WTC11 (cell line): ENCODE measurements around the gene ICOS.

ENCODE experiments used
- FOXJ3 ChIP-seq: sonication (generic); formaldehyde crosslinking; IDR thresholded peaks from 2 replicates; pipeline ENCODE4 v1.9.0; 2021; ENCODE audit warnings: missing genetic modification reagents, mild to moderate bottlenecking, borderline replicate concordance
- HMGXB4 ChIP-seq: sonication (generic); formaldehyde crosslinking; IDR thresholded peaks from 2 replicates; pipeline ENCODE4 v1.8.1; 2023; ENCODE audit warnings: mild to moderate bottlenecking, moderate library complexity, missing genetic modification reagents
- JUN ChIP-seq: sonication (generic); formaldehyde crosslinking; IDR thresholded peaks from 2 replicates; pipeline ENCODE4 v1.8.0; 2023; ENCODE audit warnings: mild to moderate bottlenecking, missing genetic modification reagents
- NR3C1 ChIP-seq: sonication (generic); formaldehyde crosslinking; conservative IDR thresholded peaks from 2 replicates; pipeline ENCODE4 v1.8.1; 2023; ENCODE audit warnings: low read depth, mild to moderate bottlenecking, missing genetic modification reagents
- USF2 ChIP-seq: sonication (generic); formaldehyde crosslinking; IDR thresholded peaks from 2 replicates; pipeline ENCODE4 v1.8.1; 2023; ENCODE audit warnings: mild to moderate bottlenecking, missing genetic modification reagents, moderate library complexity
- ZNF121 ChIP-seq: sonication (generic); formaldehyde crosslinking; IDR thresholded peaks from 2 replicates; pipeline ENCODE4 v1.8.0; 2023; ENCODE audit warnings: missing genetic modification reagents
- TF ChIP-seq, protein P1 (sequence below): fragments of 200-600 bp; IDR thresholded peaks from 2 replicates; pipeline ENCODE4 v1.8.0; 2022; ENCODE audit warnings: antibody characterized with exemption
- TF ChIP-seq, protein P2 (sequence below): fragments of 250-450 bp; sonication (Bioruptor Pico); IDR thresholded peaks from 2 replicates; pipeline ENCODE4 v2.1.2; 2022; ENCODE audit warnings: mild to moderate bottlenecking, moderate library complexity

DNA sequence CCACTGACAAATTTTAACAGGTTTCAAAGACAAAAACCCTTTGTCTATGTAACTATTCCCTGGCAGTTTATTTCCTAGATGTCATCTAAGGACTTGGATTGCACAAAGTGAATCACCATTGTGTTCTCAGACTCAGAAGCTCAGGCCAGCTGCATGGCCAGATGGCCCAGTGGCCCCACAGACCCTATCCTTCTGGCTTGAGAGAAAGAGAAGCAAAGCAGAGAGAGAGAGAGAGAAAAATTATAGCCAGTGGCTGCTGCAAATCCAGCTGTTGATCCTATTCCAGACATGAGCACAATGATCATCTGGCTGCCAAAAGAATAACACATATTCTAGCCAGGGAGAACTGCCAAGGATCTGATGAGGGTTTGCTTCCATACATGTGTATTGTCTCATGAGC lies 43.2 kb upstream of the ICOS start:
- no peak for TF ChIP-seq USF2 (CRISPR knock-in tag)
- TF ChIP-seq, protein P1, sequence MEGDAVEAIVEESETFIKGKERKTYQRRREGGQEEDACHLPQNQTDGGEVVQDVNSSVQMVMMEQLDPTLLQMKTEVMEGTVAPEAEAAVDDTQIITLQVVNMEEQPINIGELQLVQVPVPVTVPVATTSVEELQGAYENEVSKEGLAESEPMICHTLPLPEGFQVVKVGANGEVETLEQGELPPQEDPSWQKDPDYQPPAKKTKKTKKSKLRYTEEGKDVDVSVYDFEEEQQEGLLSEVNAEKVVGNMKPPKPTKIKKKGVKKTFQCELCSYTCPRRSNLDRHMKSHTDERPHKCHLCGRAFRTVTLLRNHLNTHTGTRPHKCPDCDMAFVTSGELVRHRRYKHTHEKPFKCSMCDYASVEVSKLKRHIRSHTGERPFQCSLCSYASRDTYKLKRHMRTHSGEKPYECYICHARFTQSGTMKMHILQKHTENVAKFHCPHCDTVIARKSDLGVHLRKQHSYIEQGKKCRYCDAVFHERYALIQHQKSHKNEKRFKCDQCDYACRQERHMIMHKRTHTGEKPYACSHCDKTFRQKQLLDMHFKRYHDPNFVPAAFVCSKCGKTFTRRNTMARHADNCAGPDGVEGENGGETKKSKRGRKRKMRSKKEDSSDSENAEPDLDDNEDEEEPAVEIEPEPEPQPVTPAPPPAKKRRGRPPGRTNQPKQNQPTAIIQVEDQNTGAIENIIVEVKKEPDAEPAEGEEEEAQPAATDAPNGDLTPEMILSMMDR, result no peak
- no peak for TF ChIP-seq ZNF121 (CRISPR knock-in tag)
- no peak for TF ChIP-seq HMGXB4 (CRISPR knock-in tag)
- TF ChIP-seq, protein P2, sequence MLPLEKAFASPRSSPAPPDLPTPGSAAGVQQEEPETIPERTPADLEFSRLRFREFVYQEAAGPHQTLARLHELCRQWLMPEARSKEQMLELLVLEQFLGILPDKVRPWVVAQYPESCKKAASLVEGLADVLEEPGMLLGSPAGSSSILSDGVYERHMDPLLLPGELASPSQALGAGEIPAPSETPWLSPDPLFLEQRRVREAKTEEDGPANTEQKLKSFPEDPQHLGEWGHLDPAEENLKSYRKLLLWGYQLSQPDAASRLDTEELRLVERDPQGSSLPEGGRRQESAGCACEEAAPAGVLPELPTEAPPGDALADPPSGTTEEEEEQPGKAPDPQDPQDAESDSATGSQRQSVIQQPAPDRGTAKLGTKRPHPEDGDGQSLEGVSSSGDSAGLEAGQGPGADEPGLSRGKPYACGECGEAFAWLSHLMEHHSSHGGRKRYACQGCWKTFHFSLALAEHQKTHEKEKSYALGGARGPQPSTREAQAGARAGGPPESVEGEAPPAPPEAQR (CRISPR knock-in tag), result no peak
- no peak for TF ChIP-seq JUN (CRISPR knock-in tag)
- no peak for TF ChIP-seq FOXJ3 (CRISPR knock-in tag)
- TF ChIP-seq NR3C1 (CRISPR knock-in tag), result no peak
